WERI-Rb-1 (cell line): ENCODE measurements around the gene TNFRSF11A.

Experiments used
- DNase-seq: peaks from one replicate; pipeline ENCODE4 v3.0.0-alpha.2; 2020
- H3K27ac ChIP-seq: fragments of 250-450 bp; sonication (Bioruptor Pico); 2 replicates; pipeline ENCODE4 v1.5.1; 2020; ENCODE audit warnings: mild to moderate bottlenecking, moderate library complexity
- H3K27me3 ChIP-seq: fragments of 250-450 bp; sonication (Bioruptor Pico); 2 replicates; pipeline ENCODE4 v1.5.1; 2021; ENCODE audit warnings: mild to moderate bottlenecking, low read depth, moderate library complexity; ENCODE audit not compliant: insufficient read depth, severe bottlenecking
- H3K36me3 ChIP-seq: fragments of 250-450 bp; sonication (Bioruptor Pico); 2 replicates; pipeline ENCODE4 v1.5.1; 2020; ENCODE audit warnings: mild to moderate bottlenecking, moderate library complexity
- H3K4me3 ChIP-seq: 2 replicates; pipeline ENCODE4 v1.5.1; 2011; ENCODE audit warnings: low read depth, mild to moderate bottlenecking, control low read depth, low read length
- H3K9me3 ChIP-seq: fragments of 250-450 bp; sonication (Bioruptor Pico); 2 replicates; pipeline ENCODE4 v1.5.1; 2021; ENCODE audit warnings: mild to moderate bottlenecking, moderate library complexity; ENCODE audit not compliant: severe bottlenecking
- TF ChIP-seq, protein P1 (sequence below): IDR thresholded peaks from 2 replicates; pipeline ENCODE4 v1.5.1; 2011; ENCODE audit warnings: low read depth, mild to moderate bottlenecking, control low read depth, inconsistent platforms, low read length

Gene TNFRSF11A

DNA sequence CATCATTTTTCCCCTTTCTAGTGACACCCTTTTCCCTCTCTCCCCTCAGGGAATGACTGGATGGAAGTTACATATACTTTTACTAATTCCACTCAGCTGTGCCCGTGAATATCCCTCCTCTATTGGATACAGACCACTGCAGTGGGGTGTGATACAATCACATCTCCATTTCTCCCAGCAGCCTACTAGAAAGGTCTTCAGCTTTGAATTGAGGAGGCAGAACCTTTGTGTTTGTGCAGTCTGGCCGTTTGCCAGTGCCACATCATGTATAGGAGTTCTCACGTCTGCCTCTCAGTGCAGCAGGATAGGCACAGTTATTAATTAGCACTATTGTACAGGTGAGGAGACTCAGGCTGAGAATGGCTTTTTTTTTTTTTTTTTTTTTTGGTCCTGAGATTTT lies 16.4 kb downstream of the TNFRSF11A start:
- no peak overlapping the region for H3K27ac ChIP-seq
- H3K27me3 ChIP-seq: no peaks in the 10 kb centered on the region
- no peaks in the 10 kb centered on the region for H3K36me3 ChIP-seq
- DNase-seq: no peak
- no peak overlapping the region for H3K4me3 ChIP-seq
- no peaks in the 10 kb centered on the region for H3K9me3 ChIP-seq
- TF ChIP-seq, protein P1, sequence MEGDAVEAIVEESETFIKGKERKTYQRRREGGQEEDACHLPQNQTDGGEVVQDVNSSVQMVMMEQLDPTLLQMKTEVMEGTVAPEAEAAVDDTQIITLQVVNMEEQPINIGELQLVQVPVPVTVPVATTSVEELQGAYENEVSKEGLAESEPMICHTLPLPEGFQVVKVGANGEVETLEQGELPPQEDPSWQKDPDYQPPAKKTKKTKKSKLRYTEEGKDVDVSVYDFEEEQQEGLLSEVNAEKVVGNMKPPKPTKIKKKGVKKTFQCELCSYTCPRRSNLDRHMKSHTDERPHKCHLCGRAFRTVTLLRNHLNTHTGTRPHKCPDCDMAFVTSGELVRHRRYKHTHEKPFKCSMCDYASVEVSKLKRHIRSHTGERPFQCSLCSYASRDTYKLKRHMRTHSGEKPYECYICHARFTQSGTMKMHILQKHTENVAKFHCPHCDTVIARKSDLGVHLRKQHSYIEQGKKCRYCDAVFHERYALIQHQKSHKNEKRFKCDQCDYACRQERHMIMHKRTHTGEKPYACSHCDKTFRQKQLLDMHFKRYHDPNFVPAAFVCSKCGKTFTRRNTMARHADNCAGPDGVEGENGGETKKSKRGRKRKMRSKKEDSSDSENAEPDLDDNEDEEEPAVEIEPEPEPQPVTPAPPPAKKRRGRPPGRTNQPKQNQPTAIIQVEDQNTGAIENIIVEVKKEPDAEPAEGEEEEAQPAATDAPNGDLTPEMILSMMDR: no peak

DNA sequence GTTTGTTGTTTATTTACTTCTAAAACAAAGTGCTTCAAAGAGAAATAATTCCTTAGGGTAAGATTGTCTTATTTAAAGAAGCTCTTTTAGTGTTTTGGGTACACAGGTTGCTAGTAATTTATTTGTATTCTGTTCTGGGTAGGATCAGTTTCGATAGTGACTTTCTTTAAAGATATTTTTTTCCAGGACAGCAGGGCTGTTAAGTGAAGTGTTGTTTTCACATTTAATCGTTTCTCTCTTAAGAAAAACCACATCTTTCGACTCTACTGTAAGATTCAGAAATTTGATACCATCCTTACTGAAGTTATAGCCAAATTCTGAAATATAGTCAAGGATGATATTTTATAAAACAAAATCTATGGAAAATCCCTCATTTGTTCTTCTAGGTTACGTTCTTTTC lies 17.8 kb downstream of the TNFRSF11A start:
- Histone ChIP-seq H3K36me3 (no peaks in the 10 kb centered on the region), H3K27ac (no peak overlapping the region), H3K4me3 (no peak overlapping the region), H3K27me3 (no peaks in the 10 kb centered on the region), H3K9me3 (no peaks in the 10 kb centered on the region)
- TF ChIP-seq, protein P1: no peak
- no peak for DNase-seq

DNA sequence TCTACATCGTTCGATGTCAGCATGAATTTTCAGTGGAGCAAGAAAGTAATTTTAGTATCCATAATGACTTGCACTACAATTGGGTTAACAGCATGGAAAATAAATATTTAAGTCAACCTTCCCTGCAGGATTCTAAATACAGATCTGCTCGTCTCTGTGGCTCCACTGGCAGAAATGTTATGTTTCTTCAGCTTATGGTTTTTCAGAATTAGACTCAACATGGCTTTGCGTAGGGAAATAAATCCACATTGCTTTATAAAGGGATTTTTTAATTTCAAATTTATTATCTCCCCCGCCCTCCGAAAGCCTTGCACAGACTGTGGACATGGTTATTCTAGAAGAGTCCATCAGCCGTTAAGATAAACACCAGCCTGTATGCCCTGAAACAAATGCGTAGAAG lies 18.2 kb downstream of the TNFRSF11A start:
- no peaks in the 10 kb centered on the region for H3K9me3 ChIP-seq
- no peaks in the 10 kb centered on the region for H3K27me3 ChIP-seq
- no peak overlapping the region for H3K4me3 ChIP-seq
- TF ChIP-seq, protein P1: no peak
- no peak for DNase-seq
- H3K27ac ChIP-seq: no peak overlapping the region
- no peaks in the 10 kb centered on the region for H3K36me3 ChIP-seq

DNA sequence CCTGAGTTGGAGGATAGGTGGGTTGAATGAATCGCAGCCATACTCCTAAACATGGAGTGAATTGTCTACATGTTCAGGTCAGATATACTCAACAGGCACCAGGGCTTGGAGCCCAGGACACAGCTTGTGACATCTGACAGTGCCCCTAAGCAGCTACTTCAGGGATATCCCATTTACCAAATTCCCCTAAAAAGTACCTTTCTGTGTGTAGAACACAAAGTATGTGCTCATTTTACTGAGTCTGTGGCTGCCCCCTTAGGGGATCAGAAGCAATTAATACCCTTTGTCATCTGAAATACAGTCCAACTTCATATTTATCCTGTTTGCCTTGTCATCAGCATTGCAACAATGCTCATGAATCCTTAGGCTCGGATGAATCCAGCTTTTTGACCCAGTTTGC lies 20.8 kb downstream of the TNFRSF11A start:
- H3K4me3 ChIP-seq: no peak overlapping the region
- no peaks in the 10 kb centered on the region for H3K36me3 ChIP-seq
- no peaks in the 10 kb centered on the region for H3K27me3 ChIP-seq
- no peaks in the 10 kb centered on the region for H3K9me3 ChIP-seq
- TF ChIP-seq, protein P1: no peak
- no peak overlapping the region for H3K27ac ChIP-seq
- no peak for DNase-seq

DNA sequence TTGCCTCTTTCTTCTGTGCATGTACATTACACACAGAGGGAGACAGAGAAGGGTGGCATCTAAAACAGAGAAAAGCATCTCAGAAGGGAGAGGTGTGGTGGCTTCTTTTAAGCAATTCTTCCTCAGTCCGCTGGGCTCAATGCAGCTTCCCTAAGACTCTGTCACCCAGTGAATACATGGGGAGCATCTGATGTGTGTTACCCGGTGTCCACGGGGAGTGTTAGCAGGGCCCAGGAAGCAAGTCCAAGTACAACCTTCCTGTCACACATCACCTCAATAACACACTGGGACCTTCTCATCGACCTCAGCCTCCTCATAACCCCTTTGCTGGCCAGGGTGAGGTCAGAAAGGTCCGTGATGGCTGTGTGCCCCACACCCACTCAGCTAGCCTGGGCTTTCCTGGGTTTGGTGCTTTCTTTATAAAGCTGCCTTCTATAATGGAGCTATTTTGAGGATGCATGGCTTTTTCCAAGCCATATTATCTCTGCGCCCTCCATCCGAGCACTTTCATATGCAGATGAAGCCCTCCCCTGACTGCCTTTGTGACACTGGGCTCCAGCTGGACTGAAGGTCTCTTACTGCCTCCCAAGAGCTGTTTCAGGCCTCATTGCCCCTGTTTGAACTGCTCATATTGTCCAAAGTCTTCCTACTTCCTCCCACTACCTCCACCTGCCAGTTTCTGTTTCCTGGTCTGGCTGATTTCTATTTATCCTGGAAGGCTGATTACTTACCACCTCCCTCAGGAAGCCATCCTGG lies 21.4 kb downstream of the TNFRSF11A start:
- no peaks in the 10 kb centered on the region for H3K27me3 ChIP-seq
- no peaks in the 10 kb centered on the region for H3K36me3 ChIP-seq
- DNase-seq: no peak
- no peak overlapping the region for H3K27ac ChIP-seq
- H3K4me3 ChIP-seq: no peak overlapping the region
- H3K9me3 ChIP-seq: no peaks in the 10 kb centered on the region
- TF ChIP-seq, protein P1: no peak

DNA sequence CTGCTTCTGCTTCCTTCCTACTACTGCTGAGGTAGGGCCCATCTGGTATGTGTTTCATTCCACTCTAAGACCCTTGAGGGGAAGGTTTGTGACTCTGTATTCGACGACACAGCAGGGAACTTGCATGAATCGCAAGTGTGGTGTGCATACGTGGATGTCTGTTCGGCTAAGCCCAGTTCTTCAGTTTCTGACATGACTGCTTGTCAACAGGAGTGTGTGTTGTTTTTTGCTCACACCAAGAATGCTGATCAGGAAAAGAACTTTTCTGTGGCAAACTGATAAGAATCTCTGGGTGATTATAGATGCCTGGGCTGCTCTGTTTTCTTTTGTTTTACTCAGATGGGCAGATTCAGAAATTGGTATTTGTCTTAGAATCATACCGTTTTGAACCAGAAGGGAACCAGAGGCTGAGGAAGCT lies 22.0 kb downstream of the TNFRSF11A start:
- DNase-seq: no peak
- Histone ChIP-seq H3K27ac (no peak overlapping the region), H3K4me3 (no peak overlapping the region), H3K27me3 (no peaks in the 10 kb centered on the region), H3K36me3 (no peaks in the 10 kb centered on the region), H3K9me3 (no peaks in the 10 kb centered on the region)
- TF ChIP-seq, protein P1: no peak
